NCI-H345 treated with DMSO at 0.1 percent for 48 hours (cell line): ENCODE data around the gene KCNMA1.

Source experiments
- DNase-seq: peaks from one replicate; lab custom pipeline; 2025; ENCODE audit not compliant: unreplicated experiment; lab: John Stamatoyannopoulos, UW

KCNMA1 gene

DNA sequence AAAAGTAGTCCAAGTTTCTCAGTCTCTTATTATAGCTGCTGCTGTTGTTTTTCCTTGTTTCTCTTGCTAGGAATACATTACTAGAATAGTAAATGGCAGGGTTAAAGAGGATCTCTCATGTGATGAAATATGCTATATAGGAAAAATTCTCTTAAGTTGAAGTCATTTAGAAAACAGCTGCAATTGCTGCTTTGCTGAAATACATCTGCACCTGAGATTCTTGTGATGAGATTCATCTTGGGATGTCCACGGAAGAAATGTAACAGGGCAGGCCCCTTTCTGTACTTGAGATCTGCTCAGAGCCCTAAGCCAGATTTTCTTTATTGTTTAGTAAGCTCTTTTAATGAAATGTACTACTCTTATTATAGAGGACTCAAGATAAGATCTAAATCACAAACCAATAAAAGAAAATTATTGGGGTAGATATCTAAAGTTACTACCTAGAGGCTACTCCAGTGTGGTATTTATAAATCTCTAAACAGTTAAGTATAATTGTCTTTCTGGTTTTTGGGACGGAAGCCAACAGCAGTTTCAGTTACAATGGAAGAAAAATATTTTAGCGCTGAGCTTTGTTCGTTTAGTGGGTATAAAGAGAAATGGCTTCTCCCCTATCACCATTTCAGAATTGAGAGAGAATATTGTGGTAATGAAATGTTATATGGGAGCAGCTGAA lies 701.5 kb downstream of the KCNMA1 start:
- DNase-seq: no peak

DNA sequence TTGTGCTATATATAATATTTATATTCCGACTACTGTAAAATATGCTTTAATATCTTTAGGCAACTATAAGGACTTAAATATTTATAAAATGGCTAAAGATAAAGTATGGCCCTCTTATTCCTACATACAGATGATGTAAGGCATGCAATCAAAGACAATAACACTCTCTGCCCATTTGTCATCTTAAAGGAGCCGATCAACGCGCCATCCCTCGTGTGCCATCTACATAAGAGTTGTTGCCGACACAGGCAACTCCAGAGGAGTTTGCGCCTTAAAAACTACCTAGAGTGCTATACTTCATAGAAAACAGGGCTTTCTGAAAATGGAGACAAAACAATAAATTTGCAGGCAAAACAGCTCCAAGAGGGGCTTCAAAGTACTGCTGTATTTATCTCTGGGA lies 709.0 kb downstream of the KCNMA1 start:
- DNase-seq: no peak

DNA sequence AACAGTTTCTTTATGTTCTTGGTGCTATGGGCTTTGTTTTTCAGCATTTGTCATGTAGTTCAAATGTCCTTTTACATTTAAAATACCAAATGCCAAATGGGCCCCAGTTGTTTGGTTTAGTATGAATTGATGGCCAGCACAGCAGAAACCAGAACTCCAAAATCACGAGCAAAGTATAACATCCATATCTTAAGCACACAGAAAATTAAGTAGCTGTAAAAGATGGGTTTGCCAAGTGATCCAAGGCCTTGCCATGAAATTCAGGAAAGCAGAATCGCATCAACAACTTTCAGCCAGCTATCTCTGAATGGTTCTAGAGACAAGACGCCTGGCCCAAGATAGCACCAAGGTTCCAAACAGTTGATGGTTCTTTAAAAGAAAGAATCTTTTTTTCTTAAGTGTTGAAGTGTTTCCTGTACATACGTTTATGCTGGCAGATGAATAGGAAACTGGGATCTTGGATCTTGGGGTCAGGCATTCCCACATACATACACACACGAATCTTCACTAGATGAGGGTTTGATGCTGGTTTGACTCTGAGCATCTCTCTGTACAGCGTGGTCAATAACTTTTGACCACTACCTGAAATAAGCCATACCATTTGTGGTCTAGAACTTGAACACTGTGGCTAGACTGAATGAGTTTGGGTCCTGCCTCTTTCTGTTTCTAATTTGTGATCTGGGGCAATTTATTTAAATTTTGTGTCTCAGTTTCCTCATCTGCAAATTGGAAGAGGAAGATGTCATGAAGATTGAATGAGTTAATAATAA lies 711.8 kb downstream of the KCNMA1 start:
- DNase-seq: no peak

DNA sequence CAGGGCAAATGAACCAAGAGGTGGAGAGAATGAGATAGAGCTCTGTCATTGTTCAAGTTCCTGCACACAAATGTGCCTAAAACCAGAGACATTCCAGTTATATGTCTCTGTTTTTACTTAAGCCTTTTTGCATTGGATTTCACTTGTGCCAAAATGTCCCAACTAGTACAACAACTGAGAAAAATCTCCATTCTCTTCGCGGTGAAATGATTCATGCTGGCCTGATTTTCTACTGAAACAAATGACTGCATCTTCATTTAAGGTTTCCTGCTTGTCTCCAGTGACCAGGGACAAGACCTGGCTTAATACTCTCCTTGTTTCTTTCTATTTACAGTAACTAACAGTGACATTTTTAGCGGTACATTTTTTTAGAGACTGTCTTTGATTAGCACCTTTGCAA lies 714.9 kb downstream of the KCNMA1 start:
- DNase-seq: no peak

DNA sequence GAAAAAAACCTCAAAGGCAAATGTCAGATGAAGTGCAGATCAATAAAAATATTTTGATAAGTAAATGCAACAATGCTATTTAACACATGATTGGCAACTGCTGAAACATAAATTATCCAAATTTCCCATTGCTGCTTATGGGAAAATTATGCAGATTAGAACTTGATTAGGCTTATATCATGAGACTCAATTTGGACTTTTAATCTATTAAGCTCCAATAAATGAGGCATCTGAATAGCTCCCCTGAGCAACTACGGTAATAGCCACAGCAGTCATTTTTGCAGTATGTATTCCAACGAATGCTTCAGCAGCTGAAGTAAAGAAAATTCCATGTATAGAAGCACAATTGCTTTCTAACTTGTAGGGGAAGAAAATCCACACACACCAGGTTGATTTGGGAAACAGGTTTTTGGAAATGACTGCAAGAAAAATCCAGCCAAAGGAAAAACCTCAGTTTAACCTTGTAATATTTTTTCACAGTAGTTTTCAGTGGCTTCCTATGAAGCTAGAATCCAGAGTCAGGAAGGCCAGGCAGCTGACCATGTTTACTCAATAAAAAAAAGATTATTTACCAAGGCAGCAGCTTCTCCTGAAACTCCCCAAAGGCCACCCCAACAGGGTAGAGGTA lies 716.1 kb downstream of the KCNMA1 start:
- no peak for DNase-seq

DNA sequence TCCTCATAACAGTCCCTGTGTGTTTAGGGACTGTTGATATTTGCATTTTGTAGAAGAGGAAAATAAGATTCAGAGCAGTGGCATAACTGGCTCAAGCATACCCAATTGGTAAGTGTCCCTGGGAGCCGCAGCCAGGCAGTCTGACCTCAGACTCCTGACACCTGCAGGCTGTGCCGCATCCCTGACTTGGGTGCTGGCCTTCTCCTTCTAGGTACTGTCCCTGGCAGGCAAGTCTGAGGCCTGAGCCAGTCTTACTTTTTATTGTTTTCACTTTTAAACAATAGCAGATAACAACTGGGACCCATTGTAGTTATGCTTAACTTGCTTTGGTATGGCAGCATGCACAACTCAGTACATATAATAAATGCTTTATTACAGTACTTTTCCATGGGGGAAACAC lies 717.0 kb downstream of the KCNMA1 start:
- DNase-seq: no peak

DNA sequence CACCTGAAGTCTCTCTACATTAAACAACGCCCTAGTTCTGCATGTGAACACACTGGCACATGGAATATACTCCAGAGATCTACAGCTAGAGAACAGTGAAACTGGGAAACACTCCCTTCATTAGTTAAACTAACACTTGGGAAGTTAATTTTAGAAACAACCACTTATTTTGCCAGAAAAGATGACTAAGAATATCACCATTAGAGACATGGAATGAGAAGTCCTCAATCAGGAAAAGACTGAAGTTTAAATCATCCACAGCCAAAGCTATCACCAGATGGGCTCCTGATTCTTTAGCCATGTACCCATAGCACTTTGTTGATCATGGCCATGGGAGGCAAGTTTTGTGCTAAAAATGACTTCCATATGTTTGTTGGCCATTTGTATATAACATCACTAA lies 719.5 kb downstream of the KCNMA1 start:
- DNase-seq: no peak

DNA sequence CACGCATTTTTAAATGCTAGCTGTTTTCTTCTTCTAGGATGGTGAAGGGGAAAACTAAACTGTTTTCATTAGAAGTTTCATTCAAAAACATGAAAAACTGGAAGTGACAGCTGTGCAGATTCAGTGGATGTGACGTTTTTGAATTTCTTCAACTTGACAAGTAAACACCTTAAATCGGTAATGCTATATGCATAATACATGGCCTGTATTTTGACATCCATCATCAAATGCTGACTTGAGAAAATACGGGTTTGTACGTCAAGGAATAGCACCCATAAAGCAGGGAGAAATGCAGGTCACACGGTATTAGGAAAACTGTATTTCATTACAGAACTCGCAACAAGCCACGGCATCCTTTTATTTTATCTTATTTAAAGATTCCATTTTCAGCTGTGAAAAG lies 720.5 kb downstream of the KCNMA1 start:
- no peak for DNase-seq

DNA sequence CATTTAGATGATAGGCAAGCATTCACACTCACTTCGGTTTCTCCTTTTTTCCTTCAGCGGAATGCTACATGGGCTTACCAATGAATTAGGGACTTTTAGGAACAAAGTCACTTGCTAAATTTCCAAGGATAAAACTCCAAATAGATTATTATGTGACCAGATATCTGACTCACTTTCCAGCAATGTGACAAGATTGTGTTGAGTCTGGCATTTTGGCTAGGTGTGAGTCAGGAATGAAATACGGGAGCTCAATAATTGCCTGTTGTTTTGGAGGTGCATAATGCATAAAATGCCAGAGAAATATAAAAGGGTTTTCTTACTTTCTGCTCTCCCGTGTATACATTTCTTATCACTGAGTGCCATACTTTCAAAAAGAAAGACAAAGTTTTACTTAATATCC lies 721.1 kb downstream of the KCNMA1 start:
- no peak for DNase-seq

DNA sequence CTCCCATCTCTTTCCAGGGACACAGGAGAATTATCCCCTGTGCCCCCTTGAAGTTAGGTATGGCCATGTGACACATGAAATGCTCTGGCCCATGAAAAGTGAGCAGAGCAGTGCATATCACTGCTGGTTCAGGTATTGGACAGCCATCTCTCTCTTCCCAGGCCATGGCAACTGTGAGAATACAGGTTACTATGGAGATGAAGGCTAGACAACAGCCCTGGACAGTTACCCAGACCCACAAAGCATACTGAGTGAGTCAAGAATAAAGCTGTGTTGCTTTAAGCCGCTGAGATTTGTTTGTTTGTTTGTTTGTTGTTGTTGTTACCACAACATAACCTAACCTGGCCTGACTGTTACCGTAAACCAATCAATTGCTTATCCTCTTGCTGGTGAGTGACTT lies 722.3 kb downstream of the KCNMA1 start:
- DNase-seq: no peak

DNA sequence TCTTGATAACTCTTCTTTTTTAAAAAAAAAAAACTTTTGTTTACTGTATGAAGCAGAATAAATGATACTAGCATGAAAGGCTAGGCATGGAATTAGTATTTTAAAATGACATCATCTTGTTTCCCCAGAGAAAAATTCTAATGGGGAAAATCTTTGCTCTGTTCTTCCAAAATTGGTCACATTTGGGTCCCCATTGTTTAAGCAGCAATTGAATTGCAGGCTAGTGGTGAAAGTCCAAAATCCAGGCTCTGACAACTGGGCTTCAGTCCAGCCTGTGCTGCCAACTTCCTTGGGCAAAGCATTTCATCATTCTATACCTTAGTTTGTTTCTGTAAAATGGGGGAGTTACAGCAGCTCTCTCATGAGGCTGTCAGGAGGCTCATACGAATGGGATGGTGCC lies 726.4 kb downstream of the KCNMA1 start:
- no peak for DNase-seq

DNA sequence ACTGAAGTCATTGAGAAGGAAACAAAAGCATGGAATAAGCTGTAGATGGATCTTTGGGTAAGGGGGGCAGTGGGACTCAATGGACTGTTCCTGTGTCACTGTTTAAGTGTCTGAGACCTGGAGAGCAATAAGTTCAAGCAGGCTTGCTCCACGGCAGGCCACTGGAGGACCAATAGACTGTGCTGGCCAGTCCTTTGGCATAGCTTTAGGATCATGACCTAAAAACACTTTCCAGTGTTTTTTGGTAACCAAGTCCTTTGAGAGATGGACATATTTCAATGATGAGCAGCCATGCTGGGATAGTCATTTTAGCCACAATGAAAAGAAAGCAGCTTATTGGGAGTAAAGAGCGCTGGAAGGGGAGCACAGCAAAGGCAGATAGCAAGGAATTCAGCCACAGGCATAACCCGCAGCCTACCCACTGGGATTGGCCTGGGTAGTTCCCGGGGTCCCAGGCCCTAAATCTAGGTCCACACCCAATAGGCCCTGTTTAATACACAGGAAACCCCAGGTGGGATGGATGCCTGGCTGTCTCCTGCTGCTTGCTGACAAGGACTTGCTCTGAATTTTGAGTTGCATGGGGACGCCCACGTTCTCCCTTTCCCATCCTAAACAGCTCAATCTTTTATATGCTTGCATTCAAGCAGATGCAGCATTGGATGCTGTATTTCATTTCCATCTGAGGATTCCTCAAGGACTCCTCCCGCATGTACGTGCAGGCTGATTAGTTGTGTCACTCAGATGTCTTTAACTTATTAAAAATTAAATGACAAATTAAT lies 727.2 kb downstream of the KCNMA1 start:
- DNase-seq: no peak

DNA sequence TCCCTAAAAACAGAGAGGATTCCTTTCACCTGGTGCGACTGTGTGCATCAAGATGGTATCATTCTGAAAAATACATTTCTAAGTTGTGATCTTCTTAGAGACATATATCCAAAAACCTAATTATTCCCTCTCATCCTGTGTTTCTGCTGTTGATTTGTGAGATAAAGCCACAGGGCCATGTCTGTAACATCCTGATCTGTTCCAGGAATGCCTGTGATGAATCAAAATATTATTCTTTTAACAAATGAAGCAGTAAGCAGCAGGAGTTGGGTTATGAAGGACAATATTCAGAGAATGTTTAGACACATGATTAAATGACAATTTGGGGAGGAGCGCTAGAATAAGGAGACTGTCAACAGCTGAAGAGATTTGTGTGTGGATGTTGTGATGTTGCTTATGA lies 731.4 kb downstream of the KCNMA1 start:
- no peak for DNase-seq

DNA sequence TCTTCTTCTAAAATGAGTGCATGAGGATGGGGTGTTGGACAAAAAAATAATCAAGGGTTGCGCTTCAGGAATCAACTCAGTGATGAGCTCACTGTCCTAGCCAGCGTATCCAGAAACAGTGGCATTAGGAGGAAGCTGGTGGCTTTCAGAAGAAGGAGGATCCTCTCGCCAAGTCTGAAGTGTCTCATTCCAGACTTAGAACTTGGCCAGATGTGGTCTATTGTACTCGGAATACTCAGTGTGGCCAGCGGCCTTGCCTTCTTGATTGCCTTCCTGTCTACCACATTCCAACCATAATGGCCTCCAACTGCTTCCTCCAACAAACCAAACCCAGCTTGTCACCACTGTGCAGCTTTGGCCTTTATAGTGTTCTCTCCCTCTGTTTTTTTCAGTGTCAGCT lies 732.4 kb downstream of the KCNMA1 start:
- no peak for DNase-seq

DNA sequence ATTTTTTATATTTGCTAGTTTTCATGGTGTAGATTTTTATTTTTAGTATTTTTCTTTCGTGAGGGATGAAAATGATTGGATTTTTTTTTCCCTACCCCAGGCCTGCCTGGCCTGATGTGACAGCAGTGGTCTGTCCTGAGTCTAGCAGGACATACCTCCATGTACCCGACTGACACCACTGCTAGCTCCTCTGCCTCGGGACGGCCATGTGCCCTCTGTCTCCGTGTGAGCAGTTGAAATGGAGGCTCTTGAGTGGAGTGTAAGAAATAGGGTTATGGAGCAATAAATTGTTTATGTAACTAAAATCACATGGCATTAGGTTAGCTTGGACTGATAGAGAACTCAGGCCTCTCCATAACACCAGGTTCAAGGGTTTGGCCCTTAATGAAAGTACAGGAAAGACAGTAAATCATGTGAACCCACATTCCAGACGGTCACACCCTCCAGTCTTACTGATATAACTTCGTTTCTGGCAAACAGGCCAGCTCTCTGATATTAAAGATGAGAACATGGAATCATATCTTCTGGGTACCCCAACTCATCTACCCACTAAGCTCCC lies 734.1 kb downstream of the KCNMA1 start:
- DNase-seq: no peak

DNA sequence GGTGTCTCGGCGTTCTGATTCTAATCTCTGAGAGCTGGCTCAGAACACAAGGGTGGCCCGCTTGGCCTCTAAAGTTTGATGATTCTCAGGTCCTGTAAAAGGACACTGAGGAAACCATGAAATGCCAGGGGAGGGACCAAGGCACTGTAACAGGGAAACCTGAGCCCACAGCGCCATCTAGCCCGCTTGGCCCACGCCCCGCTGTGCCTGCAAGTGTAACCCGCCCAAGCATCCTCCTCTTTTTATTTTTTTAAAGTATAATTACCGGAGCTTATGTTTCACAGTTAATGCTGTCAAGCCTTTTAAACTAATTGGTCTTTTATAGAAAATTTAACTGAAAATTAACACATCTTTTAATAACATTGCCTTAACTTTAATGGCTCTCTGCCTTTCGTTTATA lies 734.7 kb downstream of the KCNMA1 start:
- DNase-seq: no peak

DNA sequence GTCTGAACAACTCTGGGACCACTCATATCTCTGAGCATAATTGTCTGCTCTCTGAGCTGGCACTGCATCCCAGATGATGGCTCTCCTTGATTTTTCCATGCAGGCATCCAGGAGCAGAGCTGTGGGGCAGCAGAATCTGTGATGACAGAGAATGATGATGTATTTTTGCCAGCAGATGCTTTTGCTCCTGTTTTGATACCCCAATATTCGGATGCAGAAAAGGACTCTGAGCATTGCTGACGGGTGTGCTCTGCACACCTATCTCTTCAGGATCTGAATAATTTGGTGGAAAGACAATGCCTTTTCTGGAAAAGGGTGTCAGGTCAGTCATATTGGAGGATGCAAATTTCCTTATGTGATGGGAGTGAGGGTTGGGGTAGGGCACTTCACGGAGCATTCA lies 735.9 kb downstream of the KCNMA1 start:
- DNase-seq: no peak

DNA sequence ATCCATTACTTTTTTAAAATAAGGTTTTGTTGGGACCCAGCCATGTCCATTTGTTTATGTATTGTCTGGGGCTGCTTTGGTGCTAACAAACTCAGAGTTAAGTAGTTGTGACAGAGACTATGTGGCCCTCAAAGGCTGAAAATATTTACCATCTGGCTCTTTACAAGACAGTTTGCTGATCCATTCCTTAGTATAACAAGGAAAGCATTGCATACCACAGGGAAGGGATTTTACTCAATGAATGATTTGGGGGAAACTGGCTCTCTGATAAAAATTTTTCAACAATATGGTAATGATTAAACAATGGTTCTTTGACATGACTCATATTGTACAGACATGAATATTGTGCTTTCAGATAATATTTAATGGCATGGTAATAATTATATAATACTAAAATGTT lies 738.1 kb downstream of the KCNMA1 start:
- DNase-seq: no peak

DNA sequence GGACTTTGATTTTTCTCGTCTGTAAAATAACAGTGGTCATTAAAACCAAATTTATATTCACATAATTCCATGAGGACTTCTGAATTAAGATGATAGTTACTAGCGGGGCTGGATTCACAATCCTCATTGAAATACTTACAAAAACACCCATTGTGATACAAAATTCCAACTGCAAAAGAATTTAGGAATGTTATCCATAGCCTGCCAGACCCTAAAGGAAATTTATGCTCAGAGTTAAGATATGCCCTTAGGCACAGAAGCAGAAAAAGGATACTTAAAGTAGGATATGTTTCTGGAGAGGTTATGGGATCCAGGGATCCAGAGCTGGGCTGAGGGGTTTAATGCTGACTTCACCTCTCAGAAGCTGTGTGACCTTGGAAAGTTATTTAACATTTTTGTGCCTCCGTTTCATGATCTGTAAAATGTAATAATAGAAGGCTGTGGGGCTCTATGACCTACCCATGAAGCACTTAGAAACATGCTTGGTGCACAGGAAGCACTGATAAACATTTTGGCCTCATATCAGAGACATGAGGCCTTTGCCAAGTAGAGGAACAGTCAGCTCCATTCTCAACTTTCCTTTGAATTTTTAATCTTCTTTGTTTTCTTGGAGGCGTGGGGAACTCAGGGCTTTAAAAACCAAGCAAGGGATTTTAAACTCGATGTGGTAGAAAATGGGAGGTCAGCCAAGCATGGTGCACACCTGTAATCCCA lies 744.7 kb downstream of the KCNMA1 start:
- DNase-seq: no peak

DNA sequence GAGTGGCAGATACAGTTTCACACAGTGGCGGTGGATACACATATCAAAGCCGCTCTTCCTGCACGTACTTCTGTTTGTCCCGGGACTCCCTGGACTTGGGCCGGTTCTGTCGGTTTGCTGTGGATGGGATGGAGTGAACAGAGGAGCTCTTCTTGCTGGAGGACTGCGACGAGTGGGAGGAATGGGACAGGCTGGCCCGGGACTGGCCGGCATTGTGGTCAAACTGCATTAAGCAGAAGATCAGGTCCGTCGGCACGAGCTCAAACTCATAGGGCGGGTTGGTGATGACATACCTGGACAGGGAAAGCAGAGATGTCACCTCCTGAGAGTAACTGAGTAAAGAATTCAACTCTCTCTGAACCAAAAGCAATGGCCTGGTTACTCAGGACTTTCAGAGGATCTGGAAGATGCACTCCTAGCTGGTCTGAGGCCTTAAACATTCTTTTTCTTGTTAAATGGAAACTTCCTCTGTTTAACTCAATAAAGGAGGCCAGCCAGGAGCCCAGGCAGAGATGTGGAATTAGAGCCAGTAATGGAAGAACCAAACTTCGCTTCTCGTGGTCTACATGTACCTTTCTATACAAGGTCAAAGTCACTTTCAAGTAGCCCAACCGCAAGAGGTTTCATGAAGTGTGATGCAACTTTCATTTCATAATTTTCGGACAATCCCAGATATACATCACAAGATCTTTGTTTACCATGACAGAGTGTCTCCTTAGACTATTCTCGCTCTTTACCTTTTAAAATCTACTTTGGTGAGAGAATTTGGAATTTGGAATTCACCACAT lies 750.2 kb downstream of the KCNMA1 start:
- no peak for DNase-seq
